Activated CD8-positive, alpha-beta T cell treated with anti-CD3 and anti-CD28 coated beads, Interleukin-2, amount 10 ng/mL, durations not matched to agents 7 days and 5 days (primary cell): ENCODE results near the gene CUL5. TPM values are rescaled to one million over a fixed set of nuclear protein-coding genes. Genes with fewer than 3 reads are reported as not detected.
A peak's percentile ranks its signal among the peaks of the same experiment; 100 is the strongest.

Experiments used
- ATAC-seq: fragments of 150-1000 bp; cut with Tn5 transposase; one replicate; pipeline ENCODE4 v1.10.0; 2021; ENCODE audit warnings: moderate library complexity
- CTCF ChIA-PET: fragments of 350-600 bp; sonication (Branson Sonifier 250); formaldehyde crosslinking; loops from one replicate; lab custom pipeline; 2021; ENCODE audit warnings: antibody characterized with exemption; lab: Charles Lee
- POLR2A ChIA-PET: fragments of 350-600 bp; sonication (Branson Sonifier 250); formaldehyde crosslinking; loops from one replicate; lab custom pipeline; 2021; ENCODE audit warnings: antibody characterized with exemption; lab: Charles Lee
- DNase-seq: peaks from one replicate; pipeline ENCODE4 v3.0.0-alpha.2; 2020
- H3K27ac Mint-ChIP-seq: one replicate; pipeline ENCODE4 v1.8.0; 2021; ENCODE audit warnings: mild to moderate bottlenecking, mixed read lengths
- H3K27me3 Mint-ChIP-seq: one replicate; pipeline ENCODE4 v1.8.0; 2021; ENCODE audit warnings: low read depth, mixed read lengths
- H3K36me3 Mint-ChIP-seq: one replicate; pipeline ENCODE4 v1.8.0; 2021; ENCODE audit warnings: low read depth, mixed read lengths
- H3K4me1 Mint-ChIP-seq: one replicate; pipeline ENCODE4 v1.8.0; 2021; ENCODE audit warnings: low read depth, mixed read lengths
- H3K4me3 Mint-ChIP-seq: one replicate; pipeline ENCODE4 v1.8.0; 2021; ENCODE audit warnings: mild to moderate bottlenecking, mixed read lengths
- H3K9me3 Mint-ChIP-seq: one replicate; pipeline ENCODE4 v1.8.0; 2022; ENCODE audit warnings: mixed read lengths; ENCODE audit not compliant: insufficient read depth
- total RNA-seq, 2 experiments: library from RNA; stranded (reverse); gene quantifications; one replicate each; pipeline ENCODE4 v1.2.3, GENCODE V29; 2021

Gene CUL5
- total RNA-seq, 2 experiments from 2014 or later = 29.7 to 31.3 TPM

DNA sequence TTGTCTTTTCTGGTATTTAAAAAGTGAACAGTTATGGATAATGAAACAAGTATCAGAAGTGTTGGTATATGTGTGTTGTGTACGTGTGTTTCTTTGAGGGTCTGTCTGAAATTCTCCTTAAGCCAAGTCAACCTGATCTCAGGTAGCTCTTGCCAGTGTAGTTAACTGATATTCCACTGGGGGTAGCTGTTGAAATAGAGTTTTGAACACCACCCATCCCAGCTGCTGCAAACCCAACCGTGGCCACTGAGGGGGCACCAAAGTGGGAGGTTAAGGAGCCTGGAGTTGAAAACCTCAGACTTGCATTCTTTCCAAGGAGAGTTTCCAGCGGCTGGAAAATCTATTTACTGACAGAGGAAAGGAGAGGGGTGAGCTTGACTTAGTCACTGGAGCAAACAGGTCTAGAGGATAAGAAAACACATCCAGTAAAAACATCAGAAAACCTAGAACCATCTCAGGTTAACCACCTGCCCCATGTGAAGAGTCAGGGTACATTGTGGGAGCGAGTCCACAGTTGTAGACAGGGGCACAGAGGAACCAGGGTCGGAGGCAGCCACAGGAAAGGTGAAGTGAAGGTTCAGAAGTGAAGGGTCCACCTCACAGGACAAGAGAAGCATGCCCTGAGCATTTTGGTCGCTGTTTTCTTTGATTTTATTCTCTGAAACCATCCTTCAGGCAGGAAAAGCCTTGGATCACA, 8.8 kb upstream of the CUL5 start:
- ChIA-PET CTCF (interaction anchor here (0.6 to 1.6 kb wide), 10 partner anchors 10 to 649 kb away, joined by 3 to 22 read pairs (median 3); partner anchors contain the start of genes CUL5 and NPAT), POLR2A (interaction anchor here (0.6 to 0.7 kb wide), 2 partner anchors 9 to 1059 kb away, joined by 3 to 4 read pairs; partner anchors contain the start of gene CUL5)
- Mint-ChIP-seq H3K4me1 (no peaks in the 10 kb centered on the region), H3K27me3 (peaks cover 12% of the 10 kb centered on the region), H3K4me3 (no peak overlapping the region), H3K9me3 (no peaks in the 10 kb centered on the region), H3K36me3 (no peaks in the 10 kb centered on the region), H3K27ac (no peak overlapping the region)
- peak; percentile 93 for ATAC-seq
- DNase-seq = peak; percentile 56

DNA sequence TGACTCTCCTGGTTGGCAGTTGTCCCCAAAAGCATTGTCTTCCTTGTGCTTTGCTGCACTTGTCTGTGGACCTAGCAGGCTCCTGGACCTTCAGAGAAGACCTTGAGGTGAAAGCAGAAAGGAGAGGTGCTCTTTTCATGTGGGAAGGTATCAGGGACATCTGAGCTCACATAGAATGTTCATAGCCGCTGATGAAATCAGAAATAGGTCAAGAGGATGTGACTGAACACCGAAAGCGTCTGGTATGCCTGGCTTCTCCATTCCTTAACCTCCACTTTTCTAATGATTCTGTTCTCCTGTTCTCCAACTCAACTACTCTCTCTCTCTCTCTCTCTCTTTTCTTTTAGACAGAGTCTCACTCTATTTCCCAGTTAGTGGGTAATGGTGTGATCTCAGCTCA, 6.2 kb upstream of the CUL5 start:
- Mint-ChIP-seq H3K36me3 (no peaks in the 10 kb centered on the region), H3K4me3 (no peak overlapping the region), H3K27me3 (peaks cover 2% of the 10 kb centered on the region), H3K9me3 (no peaks in the 10 kb centered on the region), H3K4me1 (no peaks in the 10 kb centered on the region), H3K27ac (no peak overlapping the region)
- ATAC-seq (no peak), DNase-seq (no peak)
- ChIA-PET POLR2A (no interaction called here), CTCF (interaction anchor here (1.5 kb wide), 1 partner anchor 13 kb away, joined by 4 read pairs; no protein-coding TSS in a partner anchor)

DNA sequence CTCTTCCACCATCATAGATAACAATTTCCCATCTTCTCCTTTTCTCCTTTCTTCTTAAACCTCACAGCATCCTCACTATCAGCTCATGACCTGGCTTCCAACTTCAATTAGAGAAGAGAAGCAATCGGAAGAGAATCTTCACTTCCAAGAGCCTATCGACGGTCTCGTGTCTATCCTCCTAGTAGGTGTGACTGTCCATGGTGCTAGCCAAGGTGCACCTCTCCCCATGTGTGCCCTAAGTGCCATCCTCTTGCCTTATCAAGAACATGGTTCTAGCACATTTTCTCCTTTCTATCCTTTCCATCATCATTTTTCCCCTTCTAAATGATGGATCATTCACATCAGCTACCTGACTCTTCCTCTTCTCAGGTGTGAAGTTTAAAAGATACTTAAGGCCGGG, 5.1 kb upstream of the CUL5 start:
- ChIA-PET POLR2A (no interaction called here), CTCF (no interaction called here)
- Mint-ChIP-seq H3K36me3 (no peaks in the 10 kb centered on the region), H3K4me3 (no peak overlapping the region), H3K4me1 (peaks cover 3% of the 10 kb centered on the region), H3K27me3 (peaks cover 2% of the 10 kb centered on the region), H3K27ac (no peak overlapping the region), H3K9me3 (no peaks in the 10 kb centered on the region)
- DNase-seq (no peak), ATAC-seq (no peak)

DNA sequence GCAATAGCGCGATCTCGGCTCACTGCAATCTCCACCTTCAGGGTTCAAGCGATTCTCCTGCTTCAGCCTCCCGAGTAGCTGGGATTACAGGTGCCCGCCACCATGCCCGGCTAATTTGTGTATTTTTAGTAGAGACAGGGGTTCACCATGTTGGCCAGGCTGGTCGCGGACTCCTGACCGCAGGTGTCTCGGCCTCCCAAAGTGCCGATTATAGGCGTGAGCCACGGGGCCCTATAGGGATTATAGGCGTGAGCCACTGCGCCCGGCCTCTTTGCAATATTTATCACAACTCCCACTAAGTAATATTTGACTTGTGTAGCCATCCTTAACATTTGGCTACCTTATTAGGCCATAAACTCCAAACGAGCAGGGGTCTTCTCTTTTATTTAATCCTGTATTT, 879 bp upstream of the CUL5 start:
- peaks cover 2% of the 10 kb centered on the region for H3K27me3 Mint-ChIP-seq
- no peak for DNase-seq
- no peaks in the 10 kb centered on the region for H3K9me3 Mint-ChIP-seq
- no peak for ATAC-seq
- ChIA-PET CTCF (interaction anchor here (1.0 to 1.6 kb wide), 4 partner anchors 19 to 86 kb away, joined by 3 to 8 read pairs (median 6); no protein-coding TSS in a partner anchor), POLR2A (no interaction called here)
- no peak overlapping the region for H3K4me3 Mint-ChIP-seq
- no peak overlapping the region for H3K27ac Mint-ChIP-seq
- peaks cover 14% of the 10 kb centered on the region for H3K4me1 Mint-ChIP-seq
- peaks cover 12% of the 10 kb centered on the region for H3K36me3 Mint-ChIP-seq

DNA sequence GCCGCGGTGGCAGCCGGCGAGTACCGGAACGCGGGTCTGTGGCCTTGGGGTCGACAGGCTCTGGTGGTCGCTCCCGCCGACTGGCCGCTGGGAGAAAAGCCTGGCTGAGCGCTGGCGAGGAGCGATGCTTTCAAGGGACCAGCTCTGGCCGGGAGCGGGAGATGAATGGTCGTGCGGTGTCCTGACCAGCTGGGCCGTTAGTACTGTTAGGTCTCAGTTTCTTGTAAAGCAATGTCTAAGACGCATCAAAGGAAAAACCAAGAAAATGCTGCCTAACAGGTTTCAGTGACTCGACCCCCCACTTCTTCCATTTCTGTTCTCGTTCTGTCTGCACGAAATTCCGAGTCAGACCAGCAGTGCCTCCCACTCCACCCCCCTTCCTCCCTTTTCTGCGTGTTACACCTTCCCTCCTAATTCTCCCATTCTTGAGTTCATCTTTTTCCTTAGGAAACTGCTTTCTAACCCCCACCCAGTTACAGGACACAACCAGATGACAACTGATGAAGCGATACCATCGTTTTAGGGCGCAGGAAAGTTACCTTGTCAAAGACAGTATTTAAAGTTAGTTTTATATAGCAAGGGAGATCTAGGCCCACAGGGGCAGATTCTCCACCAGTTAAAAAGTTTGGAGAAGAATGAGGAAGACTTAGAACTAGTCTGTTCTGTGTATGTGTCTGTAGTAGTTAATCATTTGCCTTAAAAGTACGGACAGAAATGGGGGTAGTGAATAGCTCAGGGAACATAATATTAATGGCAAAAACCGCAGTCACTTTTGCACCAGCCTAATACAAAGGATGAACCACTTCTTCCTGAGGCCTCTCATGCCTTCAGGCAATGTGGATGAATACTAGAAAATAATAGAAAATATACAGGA, 1.0 kb downstream of the CUL5 start:
- peak overlapping the region; percentile 87 for H3K4me3 Mint-ChIP-seq
- peaks cover 14% of the 10 kb centered on the region for H3K36me3 Mint-ChIP-seq
- H3K4me1 Mint-ChIP-seq = peaks cover 14% of the 10 kb centered on the region
- ChIA-PET CTCF (interaction anchor here (0.8 to 2.8 kb wide), 19 partner anchors 9 to 655 kb away, joined by 3 to 22 read pairs (median 5); partner anchors contain the start of genes ACAT1, C11orf65 and DDX10), POLR2A (interaction anchor here (0.5 to 1.4 kb wide), 9 partner anchors 9 to 214 kb away, joined by 3 to 4 read pairs (median 3); no protein-coding TSS in a partner anchor)
- H3K27me3 Mint-ChIP-seq = no peaks in the 10 kb centered on the region
- ATAC-seq (no peak), DNase-seq (peak; percentile 21)
- peak overlapping the region; percentile 96 for H3K27ac Mint-ChIP-seq
- no peaks in the 10 kb centered on the region for H3K9me3 Mint-ChIP-seq

DNA sequence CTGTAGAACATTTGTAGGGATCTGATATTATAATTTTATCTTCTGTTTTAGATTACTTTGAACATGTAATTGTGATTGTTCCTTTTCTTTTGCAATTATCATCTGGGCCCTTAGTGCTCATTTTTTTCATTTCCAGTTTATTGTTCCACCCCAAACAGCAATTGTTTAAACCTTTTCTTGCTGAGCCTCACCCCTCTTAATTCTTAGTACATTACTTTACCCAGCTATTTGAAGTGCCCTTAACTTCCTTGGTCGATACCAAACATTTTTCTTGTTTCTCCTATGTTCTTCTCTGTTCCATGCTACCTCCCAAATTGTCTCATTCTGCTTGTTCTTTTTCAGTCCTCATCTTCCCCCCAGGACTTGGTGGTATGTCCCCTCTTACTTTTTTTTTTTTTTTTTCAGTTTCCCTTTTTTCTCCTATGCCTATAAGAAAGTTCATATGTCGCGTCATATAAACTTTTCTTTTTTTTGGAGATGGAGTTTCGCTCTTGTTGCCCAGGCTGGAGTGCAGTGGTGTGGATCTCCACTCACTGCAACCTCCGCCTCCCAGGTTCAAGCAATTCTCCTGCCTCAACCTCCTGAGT, 3.5 kb downstream of the CUL5 start:
- Mint-ChIP-seq H3K27me3 (no peaks in the 10 kb centered on the region), H3K36me3 (peaks cover 21% of the 10 kb centered on the region), H3K27ac (no peak overlapping the region), H3K4me1 (peaks cover 22% of the 10 kb centered on the region), H3K9me3 (no peaks in the 10 kb centered on the region), H3K4me3 (no peak overlapping the region)
- POLR2A ChIA-PET = no interaction called here
- no peak for ATAC-seq
- no peak for DNase-seq
- CTCF ChIA-PET = interaction anchor here (1.3 kb wide), 1 partner anchor 13 kb away, joined by 3 read pairs; no protein-coding TSS in a partner anchor

DNA sequence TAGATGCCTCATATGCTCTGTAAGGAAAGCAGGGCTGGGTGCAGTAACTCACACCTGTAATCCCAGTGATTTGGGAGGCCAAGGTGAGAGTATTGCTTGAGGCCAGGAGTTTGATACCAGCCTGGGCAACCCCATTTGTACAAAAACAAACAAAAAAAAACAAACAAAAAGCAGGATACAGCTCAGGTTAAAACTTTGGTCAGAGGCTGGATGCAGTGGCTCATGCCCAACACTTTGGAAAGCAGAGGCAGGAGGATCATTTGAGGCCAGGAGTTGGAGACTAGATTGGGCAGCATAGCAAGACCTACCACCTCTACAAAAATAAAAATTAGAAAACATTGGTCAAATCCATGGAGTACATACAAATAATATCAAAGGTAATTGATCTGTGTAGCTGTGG, 7.9 kb downstream of the CUL5 start:
- ChIA-PET POLR2A (no interaction called here), CTCF (no interaction called here)
- DNase-seq (no peak), ATAC-seq (no peak)
- H3K4me3 Mint-ChIP-seq = no peak overlapping the region
- no peaks in the 10 kb centered on the region for H3K27me3 Mint-ChIP-seq
- H3K4me1 Mint-ChIP-seq = peaks cover 18% of the 10 kb centered on the region
- no peak overlapping the region for H3K27ac Mint-ChIP-seq
- no peaks in the 10 kb centered on the region for H3K9me3 Mint-ChIP-seq
- peaks cover 17% of the 10 kb centered on the region for H3K36me3 Mint-ChIP-seq

DNA sequence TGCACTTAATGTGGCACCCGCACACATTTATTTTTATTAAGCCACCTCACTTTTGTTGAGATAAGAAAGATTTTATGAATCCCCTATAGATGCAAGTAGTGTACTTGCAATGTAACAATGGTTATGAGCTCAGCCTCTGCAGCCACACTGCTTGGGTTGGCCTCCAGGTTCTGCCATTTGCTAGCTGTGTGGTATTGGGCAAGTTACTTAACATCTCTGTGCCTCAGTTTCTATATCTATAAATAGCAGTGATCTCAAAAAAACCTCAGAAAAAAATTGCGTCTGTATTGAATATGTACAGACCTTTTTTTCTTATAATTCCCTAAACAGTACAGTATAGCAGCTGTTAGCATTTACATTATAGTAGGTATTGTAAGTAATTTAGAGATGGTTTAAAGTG, 10.0 kb downstream of the CUL5 start:
- no peak for ATAC-seq
- Mint-ChIP-seq H3K4me3 (no peak overlapping the region), H3K9me3 (no peaks in the 10 kb centered on the region), H3K27ac (no peak overlapping the region), H3K27me3 (no peaks in the 10 kb centered on the region), H3K4me1 (peaks cover 18% of the 10 kb centered on the region), H3K36me3 (peaks cover 17% of the 10 kb centered on the region)
- no peak for DNase-seq
- ChIA-PET POLR2A (interaction anchor here (0.9 kb wide), 1 partner anchor 9 kb away, joined by 4 read pairs; no protein-coding TSS in a partner anchor), CTCF (interaction anchor here (1.5 kb wide), 1 partner anchor 10 kb away, joined by 8 read pairs; the partner anchor contains the start of gene CUL5)

DNA sequence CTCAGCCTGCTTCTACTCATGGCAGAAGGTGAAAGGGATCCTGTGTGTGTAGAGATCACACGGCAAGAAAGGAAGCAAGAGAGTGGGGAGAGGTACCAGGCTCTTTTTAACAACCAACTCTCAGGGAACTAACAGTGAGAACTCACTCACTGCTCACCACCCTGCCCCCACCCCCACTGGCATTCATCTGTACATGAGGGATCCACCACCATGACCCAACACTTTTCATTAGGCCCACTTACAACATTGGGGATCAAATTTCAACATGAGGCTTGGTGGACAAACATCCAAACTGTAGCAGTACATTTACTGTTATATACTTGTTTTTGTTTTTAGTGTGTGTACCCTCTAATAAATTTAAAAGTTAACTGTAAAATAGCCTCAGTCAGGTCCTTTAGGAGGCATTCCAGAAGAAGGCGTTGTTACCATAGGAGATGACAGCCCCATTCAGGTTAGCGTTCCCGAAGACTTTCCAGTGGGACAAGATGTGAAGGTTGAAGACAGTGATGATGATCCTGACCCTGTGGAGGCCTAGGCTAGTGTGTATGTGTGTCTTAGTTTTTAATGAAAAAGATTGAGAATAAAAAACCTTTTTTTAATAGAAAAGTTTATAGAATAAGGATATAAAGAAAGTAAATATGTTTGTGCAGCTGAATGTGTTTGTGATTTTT, 11.3 kb downstream of the CUL5 start:
- ChIA-PET CTCF (no interaction called here), POLR2A (interaction anchor here (0.9 kb wide), 1 partner anchor 11 kb away, joined by 3 read pairs; no protein-coding TSS in a partner anchor)
- ATAC-seq (no peak), DNase-seq (no peak)
- peaks cover 18% of the 10 kb centered on the region for H3K4me1 Mint-ChIP-seq
- no peak overlapping the region for H3K27ac Mint-ChIP-seq
- no peak overlapping the region for H3K4me3 Mint-ChIP-seq
- no peaks in the 10 kb centered on the region for H3K9me3 Mint-ChIP-seq
- H3K27me3 Mint-ChIP-seq = no peaks in the 10 kb centered on the region
- H3K36me3 Mint-ChIP-seq = peaks cover 15% of the 10 kb centered on the region

DNA sequence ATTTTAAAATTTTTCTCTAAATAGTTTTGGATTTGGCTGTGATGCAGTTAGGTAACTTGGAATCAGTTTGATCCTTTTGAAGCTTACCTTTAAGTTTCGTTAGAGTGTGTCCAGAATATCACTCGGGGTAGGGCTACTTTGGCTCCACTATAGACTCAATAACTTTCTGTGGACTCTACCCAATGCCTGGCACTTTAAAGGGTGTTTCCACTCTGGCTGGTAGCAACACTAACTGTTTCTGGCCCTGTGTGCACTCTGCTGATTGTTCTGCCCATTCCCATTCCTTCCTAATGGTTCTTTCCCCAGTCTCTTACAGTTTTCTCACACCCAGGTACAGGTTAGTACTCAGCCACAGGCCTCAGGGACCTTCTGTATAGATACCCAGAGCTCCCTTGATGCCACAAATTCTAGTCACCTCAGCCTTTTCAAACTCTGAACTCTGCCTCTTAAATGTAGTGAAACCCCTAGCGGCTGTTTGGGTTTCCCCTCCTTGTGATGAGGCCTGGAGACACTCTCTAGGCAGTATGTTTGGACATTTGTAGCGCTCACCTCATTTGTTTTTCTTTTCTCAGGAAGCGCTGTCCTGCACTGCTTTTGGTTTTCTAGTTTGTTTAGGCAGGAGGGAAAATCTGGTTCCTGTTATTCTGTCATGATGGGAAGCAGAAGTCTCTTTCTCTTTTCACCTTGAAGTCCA, 16.8 kb downstream of the CUL5 start:
- ATAC-seq (no peak), DNase-seq (no peak)
- peaks cover 8% of the 10 kb centered on the region for H3K4me1 Mint-ChIP-seq
- H3K4me3 Mint-ChIP-seq = no peak overlapping the region
- H3K9me3 Mint-ChIP-seq = no peaks in the 10 kb centered on the region
- H3K27me3 Mint-ChIP-seq = no peaks in the 10 kb centered on the region
- H3K27ac Mint-ChIP-seq = no peak overlapping the region
- peaks cover 21% of the 10 kb centered on the region for H3K36me3 Mint-ChIP-seq
- ChIA-PET CTCF (interaction anchor here (1.1 to 1.5 kb wide), 3 partner anchors 11 to 55 kb away, joined by 3 to 6 read pairs (median 3); partner anchors contain the start of gene CUL5), POLR2A (no interaction called here)
